H1 (cell line): Measurements from ENCODE around the gene ZNF683. TPM values are rescaled to one million over a fixed set of nuclear protein-coding genes. Genes with fewer than 3 reads are reported as not detected.

Experiments
- BACH1 ChIP-seq: IDR thresholded peaks from 2 replicates; pipeline ENCODE4 v1.6.1; 2012; ENCODE audit warnings: low read length, improper control_type of control experiment
- BRCA1 ChIP-seq: IDR thresholded peaks from 2 replicates; pipeline ENCODE4 v1.6.1; 2012; ENCODE audit warnings: low read depth, low read length, improper control_type of control experiment
- CBX5 ChIP-seq: fragments of 300-800, 300-1000 bp; sonication (generic); IDR thresholded peaks from 2 replicates; pipeline ENCODE4 v1.7.1; 2016; ENCODE audit warnings: antibody characterized with exemption, low read length, low read depth
- YY1 ChIP-seq: IDR thresholded peaks from 2 replicates; pipeline ENCODE4 v1.6.1; 2011; ENCODE audit warnings: low read depth, mild to moderate bottlenecking, low read length
- polyA plus RNA-seq, 7 experiments: library from polyadenylated mRNA; depleted of rRNA in 3 of 7; stranded (reverse) in 5 of 7; unstranded in 2 of 7; fragments of >200 nt in 5 of 7; fragments of 200-250 nt in 2 of 7; gene quantifications; 1 replicate in 5 of 7; 2 replicates in 1 of 7; 4 replicates in 1 of 7; pipeline versions ENCODE4 v1.2.1 to v1.2.3, GENCODE V29; 2011 to 2013; ENCODE audit warnings: missing spikeins in 2 of 7, mixed read lengths in 2 of 7
- total RNA-seq: library from RNA; stranded (reverse); fragmentation: NEBNext Ultra II Directional; extraction: Animal tissue kit (Norgen Biotek cat#: 25700); gene quantifications from 2 replicates; pipeline ENCODE4 v1.2.1, GENCODE V29; 2021
- TF ChIP-seq, protein P1 (sequence below): fragments of 300-600 bp; sonication (generic); IDR thresholded peaks from 2 replicates; pipeline ENCODE4 v1.7.1; 2012; ENCODE audit warnings: low read length, moderate library complexity, mild to moderate bottlenecking, inconsistent platforms; ENCODE audit not compliant: insufficient replicate concordance

Gene ZNF683
- total and polyA plus RNA-seq, 2 of the 8 experiments (the other 6 are each of a cell fraction or from before 2014, with no cell fraction given), result not detected

DNA sequence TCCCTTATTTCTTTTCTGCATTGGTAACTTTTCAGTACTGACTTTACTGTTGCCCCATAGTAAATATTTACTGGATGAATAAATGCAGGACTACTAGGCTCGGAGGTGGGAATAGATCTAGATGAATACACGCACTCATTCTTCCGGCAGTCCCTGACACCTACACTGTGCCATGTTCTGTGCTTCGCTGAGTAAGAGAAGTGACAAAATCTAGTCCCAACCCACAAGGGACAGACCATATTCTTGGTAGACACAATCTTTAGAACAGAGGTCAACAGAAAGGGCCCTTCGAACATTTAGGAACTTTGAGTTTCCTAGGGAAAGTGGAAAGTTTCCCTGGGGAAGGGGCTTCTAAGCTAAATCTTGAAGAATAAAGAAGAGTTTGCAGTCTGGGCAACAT is 58.0 kb downstream of the ZNF683 start (continued):
- TF ChIP-seq, protein P1, sequence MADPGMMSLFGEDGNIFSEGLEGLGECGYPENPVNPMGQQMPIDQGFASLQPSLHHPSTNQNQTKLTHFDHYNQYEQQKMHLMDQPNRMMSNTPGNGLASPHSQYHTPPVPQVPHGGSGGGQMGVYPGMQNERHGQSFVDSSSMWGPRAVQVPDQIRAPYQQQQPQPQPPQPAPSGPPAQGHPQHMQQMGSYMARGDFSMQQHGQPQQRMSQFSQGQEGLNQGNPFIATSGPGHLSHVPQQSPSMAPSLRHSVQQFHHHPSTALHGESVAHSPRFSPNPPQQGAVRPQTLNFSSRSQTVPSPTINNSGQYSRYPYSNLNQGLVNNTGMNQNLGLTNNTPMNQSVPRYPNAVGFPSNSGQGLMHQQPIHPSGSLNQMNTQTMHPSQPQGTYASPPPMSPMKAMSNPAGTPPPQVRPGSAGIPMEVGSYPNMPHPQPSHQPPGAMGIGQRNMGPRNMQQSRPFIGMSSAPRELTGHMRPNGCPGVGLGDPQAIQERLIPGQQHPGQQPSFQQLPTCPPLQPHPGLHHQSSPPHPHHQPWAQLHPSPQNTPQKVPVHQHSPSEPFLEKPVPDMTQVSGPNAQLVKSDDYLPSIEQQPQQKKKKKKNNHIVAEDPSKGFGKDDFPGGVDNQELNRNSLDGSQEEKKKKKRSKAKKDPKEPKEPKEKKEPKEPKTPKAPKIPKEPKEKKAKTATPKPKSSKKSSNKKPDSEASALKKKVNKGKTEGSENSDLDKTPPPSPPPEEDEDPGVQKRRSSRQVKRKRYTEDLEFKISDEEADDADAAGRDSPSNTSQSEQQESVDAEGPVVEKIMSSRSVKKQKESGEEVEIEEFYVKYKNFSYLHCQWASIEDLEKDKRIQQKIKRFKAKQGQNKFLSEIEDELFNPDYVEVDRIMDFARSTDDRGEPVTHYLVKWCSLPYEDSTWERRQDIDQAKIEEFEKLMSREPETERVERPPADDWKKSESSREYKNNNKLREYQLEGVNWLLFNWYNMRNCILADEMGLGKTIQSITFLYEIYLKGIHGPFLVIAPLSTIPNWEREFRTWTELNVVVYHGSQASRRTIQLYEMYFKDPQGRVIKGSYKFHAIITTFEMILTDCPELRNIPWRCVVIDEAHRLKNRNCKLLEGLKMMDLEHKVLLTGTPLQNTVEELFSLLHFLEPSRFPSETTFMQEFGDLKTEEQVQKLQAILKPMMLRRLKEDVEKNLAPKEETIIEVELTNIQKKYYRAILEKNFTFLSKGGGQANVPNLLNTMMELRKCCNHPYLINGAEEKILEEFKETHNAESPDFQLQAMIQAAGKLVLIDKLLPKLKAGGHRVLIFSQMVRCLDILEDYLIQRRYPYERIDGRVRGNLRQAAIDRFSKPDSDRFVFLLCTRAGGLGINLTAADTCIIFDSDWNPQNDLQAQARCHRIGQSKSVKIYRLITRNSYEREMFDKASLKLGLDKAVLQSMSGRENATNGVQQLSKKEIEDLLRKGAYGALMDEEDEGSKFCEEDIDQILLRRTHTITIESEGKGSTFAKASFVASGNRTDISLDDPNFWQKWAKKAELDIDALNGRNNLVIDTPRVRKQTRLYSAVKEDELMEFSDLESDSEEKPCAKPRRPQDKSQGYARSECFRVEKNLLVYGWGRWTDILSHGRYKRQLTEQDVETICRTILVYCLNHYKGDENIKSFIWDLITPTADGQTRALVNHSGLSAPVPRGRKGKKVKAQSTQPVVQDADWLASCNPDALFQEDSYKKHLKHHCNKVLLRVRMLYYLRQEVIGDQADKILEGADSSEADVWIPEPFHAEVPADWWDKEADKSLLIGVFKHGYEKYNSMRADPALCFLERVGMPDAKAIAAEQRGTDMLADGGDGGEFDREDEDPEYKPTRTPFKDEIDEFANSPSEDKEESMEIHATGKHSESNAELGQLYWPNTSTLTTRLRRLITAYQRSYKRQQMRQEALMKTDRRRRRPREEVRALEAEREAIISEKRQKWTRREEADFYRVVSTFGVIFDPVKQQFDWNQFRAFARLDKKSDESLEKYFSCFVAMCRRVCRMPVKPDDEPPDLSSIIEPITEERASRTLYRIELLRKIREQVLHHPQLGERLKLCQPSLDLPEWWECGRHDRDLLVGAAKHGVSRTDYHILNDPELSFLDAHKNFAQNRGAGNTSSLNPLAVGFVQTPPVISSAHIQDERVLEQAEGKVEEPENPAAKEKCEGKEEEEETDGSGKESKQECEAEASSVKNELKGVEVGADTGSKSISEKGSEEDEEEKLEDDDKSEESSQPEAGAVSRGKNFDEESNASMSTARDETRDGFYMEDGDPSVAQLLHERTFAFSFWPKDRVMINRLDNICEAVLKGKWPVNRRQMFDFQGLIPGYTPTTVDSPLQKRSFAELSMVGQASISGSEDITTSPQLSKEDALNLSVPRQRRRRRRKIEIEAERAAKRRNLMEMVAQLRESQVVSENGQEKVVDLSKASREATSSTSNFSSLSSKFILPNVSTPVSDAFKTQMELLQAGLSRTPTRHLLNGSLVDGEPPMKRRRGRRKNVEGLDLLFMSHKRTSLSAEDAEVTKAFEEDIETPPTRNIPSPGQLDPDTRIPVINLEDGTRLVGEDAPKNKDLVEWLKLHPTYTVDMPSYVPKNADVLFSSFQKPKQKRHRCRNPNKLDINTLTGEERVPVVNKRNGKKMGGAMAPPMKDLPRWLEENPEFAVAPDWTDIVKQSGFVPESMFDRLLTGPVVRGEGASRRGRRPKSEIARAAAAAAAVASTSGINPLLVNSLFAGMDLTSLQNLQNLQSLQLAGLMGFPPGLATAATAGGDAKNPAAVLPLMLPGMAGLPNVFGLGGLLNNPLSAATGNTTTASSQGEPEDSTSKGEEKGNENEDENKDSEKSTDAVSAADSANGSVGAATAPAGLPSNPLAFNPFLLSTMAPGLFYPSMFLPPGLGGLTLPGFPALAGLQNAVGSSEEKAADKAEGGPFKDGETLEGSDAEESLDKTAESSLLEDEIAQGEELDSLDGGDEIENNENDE, result no peak
- TF ChIP-seq CBX5 (no peak), YY1 (no peak), BACH1 (no peak), BRCA1 (no peak)
